Epithelial cell of proximal tubule (primary cell): ENCODE measurements around the gene E2F2. TPM values are rescaled to one million over a fixed set of nuclear protein-coding genes. Genes with fewer than 3 reads are reported as not detected.

Experiments used
- DNase-seq: peaks from one replicate; pipeline ENCODE4 v3.0.0-alpha.2; 2011; ENCODE audit warnings: low read depth
- H3K4me3 ChIP-seq: 2 replicates; pipeline ENCODE4 v1.5.1; 2011; ENCODE audit warnings: low read depth, mild to moderate bottlenecking, low read length
- total RNA-seq: library from RNA; depleted of rRNA; stranded (reverse); fragments of >200 nt; gene quantifications from 2 replicates; pipeline ENCODE4 v1.2.3, GENCODE V29; 2015
- TF ChIP-seq, protein P1 (sequence below): conservative IDR thresholded peaks from 2 replicates; pipeline ENCODE4 v1.5.1; 2012; ENCODE audit warnings: low read depth, mild to moderate bottlenecking, low read length

The E2F2 gene
- total RNA-seq, 1 donor from 2014 or later: 4.0 TPM

DNA sequence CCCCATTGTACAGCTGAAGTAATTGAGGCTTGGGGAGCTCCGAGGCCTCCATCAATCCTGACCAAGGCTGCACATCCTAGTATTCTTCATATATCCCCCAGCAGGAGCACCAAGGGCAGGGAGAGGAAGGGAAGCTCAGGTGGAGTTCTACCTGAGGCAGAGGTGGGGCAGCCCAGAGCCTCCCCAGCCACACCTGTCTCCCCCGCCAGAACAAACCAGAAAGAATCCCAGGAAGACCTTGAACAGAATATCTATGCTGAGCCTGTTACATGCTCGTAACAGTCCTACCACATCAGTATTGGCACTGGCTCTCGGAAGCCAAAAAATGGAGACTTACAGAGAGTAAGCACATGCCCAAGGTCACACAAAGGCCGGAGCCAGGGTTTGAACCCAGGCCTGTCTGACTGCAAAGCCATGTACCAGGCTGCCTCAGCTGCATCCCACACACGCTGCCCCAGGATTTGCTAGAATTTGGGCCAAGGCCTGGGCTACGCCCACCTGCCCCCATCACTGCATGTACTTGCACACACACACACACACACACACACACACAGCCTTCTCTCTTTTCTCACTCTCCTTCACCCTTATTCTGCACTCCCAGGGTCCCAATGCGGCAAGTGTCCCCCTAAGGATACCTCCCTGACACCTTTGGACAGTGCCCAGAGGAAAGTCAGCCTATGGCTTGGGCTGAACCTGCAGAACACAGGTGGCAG lies 4.5 kb downstream of the E2F2 start:
- DNase-seq: no peak
- TF ChIP-seq, protein P1, sequence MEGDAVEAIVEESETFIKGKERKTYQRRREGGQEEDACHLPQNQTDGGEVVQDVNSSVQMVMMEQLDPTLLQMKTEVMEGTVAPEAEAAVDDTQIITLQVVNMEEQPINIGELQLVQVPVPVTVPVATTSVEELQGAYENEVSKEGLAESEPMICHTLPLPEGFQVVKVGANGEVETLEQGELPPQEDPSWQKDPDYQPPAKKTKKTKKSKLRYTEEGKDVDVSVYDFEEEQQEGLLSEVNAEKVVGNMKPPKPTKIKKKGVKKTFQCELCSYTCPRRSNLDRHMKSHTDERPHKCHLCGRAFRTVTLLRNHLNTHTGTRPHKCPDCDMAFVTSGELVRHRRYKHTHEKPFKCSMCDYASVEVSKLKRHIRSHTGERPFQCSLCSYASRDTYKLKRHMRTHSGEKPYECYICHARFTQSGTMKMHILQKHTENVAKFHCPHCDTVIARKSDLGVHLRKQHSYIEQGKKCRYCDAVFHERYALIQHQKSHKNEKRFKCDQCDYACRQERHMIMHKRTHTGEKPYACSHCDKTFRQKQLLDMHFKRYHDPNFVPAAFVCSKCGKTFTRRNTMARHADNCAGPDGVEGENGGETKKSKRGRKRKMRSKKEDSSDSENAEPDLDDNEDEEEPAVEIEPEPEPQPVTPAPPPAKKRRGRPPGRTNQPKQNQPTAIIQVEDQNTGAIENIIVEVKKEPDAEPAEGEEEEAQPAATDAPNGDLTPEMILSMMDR: no peak
- H3K4me3 ChIP-seq: no peak overlapping the region

DNA sequence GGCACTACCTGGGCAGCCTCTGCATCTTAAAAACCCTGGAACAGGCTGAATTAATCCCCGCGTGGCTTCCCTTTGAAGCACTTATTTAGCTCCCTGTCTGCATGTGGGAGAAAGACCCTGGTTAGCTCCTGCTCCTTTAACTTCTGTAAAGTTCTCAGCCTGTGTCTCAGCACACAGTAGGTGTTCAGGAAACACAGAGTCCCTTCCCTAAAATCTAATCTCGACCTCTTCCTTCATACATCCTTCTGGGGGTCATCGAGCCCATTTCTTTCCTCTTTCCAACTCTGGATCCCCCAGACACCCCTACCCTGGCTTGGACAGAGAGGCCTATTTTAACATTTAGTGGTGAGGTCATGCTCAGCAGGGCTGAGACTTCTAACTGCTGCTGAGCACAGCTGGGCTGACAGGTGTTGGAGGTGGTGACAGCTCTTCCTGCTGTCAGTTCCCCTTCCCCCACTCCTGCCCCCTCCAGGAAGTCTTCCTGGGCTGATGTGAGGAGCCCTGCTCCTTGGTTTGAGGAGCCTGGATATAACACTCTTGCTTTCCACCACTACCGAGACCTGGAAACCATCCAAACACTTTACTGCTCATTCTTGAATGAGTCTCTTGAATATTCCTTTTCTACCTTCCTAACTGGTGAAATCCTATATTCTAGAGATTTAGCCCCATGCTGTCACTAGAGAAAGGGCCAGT lies 5.3 kb downstream of the E2F2 start:
- DNase-seq: no peak
- TF ChIP-seq, protein P1: no peak
- H3K4me3 ChIP-seq: no peak overlapping the region

DNA sequence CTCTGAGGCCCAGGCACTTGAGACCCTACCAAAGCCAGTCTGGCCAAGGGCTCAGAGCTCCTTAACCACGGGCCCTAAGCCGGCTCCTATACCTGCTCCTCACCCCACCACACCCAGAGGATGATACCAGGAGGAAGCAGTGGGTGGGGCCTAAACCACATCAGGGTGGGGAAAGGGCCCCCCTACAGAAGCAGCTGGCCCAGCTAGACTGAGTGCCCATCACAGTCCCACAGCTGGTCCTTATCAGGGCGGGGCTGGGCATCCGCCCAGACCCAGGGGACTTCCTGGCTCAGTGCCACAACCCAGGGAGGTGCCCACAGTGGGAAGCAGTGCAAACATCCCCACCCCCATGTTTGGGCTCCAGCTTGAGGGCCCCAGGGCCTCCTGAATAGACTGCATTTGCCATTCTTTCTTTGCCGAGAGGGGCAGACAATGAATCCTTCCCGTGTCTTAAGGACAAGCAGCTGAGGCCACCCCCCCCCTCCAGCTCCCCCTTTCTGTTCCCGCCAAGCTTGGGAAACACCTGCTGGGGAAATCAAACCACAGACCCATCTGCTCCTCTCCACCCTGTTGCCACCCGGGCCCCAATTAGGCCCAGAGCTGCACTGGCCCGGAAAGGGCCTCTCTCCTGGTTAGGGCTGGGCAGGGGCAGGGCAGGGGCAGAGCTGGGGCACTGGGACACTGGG lies 6.2 kb downstream of the E2F2 start:
- TF ChIP-seq, protein P1: no peak

DNA sequence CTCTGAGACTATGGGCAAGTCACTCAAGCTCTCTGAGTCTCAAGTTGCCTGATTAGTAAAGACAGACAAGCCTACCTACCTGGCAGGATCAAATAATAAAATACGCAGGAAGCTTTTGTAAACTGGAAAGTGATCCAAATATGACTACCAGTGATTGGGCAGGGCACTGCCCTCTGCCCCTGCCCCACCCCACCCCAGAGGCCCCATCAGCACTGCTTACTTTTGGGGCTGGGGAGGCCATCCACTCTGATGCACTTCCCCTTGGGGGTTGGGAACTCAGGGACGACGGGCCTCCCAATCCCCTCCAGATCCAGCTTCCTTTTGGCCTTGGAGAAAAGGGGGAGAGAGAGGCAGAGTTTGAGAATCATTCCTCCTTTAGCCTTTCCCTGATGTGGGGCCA lies 6.9 kb downstream of the E2F2 start:
- H3K4me3 ChIP-seq: no peak overlapping the region
- no peak for DNase-seq
- TF ChIP-seq, protein P1: no peak

More for the DNA sequence above, 6.2 kb downstream of the E2F2 start:
- H3K4me3 ChIP-seq: no peak overlapping the region
- DNase-seq: no peak

DNA sequence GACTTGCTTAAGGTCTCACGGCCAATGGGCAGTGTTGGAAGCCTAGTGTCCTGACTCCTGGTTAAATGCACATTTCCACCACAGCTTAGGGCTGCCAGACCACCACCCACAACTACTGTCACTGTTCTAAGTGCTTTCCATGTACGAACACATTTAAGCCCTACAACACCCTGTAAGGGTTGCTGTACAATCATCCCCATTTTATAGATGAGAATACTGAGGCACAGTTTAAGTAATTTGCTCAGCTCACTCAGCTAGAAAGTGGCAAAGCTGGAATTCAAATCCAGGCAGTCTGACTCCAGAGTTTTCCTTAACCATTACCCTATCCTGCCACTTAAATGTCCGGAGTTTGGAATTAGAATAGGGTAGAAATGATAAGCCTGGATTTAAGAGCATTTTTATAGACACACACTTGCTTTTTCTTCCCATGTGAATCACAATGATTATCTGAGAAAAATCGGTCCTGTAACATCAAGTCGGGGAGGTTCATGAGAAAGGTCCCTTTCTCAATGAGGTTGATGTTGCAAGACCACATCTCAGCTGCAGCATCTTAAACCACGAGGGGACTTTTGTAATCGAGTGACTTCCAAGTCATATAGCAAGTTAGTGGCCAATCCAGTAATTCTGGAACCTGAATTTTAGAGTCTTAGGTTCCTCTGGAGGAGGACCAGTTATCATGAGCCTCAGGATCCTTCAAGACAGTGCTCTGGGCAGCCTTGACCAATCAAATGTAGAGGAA lies 8.6 kb downstream of the E2F2 start:
- no peak overlapping the region for H3K4me3 ChIP-seq
- TF ChIP-seq, protein P1: no peak
- DNase-seq: no peak

DNA sequence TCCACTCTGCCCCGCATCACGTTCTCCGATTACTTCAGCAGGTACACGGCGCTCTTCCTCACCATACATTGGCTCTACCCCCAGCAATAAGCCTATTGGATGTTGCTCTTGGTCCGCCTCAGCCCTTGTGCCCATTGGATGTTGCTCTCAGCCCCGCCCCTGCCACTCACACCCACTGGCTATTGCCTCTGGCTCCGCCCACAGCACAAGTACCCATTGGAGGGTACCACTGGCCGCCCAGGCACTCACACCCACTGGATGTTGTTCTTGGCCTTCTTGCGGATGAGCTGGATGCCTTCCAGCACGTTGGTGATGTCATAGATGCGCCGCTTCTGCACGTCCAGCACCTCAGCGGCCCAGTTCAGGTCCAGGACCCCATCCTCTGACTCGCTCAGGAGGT lies 9.4 kb downstream of the E2F2 start:
- TF ChIP-seq, protein P1: no peak
- no peak for DNase-seq
- no peak overlapping the region for H3K4me3 ChIP-seq
